Umbilical cord (tissue), 2 donors: ENCODE results near the gene PIM1. TPM values are rescaled to one million over a fixed set of nuclear protein-coding genes. Genes with fewer than 3 reads are reported as not detected.

ENCODE experiments used
- DNase-seq: peaks from one replicate; pipeline ENCODE4 v3.0.0-alpha.2; 2015; ENCODE audit warnings: low spot score
- total RNA-seq: library from RNA; depleted of rRNA; stranded (reverse); fragments of >200 nt; gene quantifications from one replicate; pipeline ENCODE4 v1.2.3, GENCODE V29; 2014; ENCODE audit warnings: low replicate concordance; ENCODE audit not compliant: insufficient read depth

The PIM1 gene
- total RNA-seq, 1 donor from 2014 or later, result 52.0 TPM

DNA sequence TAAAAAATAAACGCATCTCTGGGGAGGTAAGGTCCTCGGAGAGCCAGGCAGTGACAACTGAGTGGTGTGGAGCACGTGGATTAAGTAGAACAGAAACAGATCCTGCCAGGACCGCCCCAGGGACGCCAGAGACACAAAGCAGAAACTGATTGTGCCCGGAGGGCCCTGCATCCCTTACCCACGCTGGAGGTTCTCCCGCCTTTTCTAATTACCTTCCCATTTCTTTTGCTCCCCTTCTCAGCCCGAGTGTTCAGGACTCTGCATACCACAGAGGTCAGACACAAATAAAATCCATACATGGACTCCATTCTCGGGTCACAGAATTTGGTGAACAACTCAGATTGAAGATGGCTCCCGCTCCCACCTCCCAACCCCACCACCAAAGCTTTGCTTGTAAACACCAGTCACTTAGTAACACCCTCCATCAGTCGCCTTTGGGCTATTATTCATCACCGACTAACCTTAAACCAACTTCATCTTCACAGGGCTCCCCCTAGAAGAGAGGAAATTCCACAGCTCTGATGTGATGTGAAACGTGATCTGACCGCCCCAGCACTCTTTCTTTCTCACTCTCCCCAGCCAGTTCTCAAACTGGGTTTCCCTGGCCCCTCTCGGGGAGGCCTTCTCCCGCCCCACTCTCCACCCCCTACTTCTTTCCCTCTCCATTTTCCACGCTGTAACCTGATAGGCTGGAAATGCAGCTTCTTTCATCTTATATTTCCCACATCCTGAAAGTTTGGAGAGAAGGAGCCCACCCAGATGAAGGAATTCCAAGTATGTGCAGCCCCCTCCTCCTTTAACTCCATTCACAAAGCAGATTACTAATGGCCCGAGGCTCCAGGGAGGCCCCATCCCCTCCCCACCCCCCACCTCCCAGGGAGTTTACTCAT is 32.5 kb upstream of the PIM1 start:
- DNase-seq, result peak; percentile 96

GRCh38 chr6:37138856-37139229 is 31.1 kb upstream of the PIM1 start:
- DNase-seq, result no peak

GRCh38 chr6:37139230-37139962 is 30.6 kb upstream of the PIM1 start:
- peak; percentile 71 for DNase-seq

DNA sequence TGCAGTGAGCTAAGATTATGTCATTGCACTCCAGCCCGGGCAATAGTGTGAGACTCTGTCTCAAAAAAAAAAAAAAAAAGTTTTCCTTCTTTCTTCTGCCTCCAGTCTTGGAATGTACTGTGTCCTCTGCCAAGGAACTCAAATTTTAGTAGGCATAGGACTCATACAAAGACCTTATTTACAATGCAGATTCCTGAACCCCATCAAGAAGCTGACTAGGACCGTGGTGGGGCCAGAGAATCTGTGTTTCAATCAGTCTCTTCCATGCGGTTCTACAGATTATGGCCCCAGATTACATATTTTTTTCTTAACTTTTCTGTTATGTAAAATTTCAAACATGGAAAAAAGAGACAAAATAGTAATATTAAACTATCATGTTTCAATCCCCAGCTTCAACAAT is 29.8 kb upstream of the PIM1 start:
- DNase-seq, result no peak

DNA sequence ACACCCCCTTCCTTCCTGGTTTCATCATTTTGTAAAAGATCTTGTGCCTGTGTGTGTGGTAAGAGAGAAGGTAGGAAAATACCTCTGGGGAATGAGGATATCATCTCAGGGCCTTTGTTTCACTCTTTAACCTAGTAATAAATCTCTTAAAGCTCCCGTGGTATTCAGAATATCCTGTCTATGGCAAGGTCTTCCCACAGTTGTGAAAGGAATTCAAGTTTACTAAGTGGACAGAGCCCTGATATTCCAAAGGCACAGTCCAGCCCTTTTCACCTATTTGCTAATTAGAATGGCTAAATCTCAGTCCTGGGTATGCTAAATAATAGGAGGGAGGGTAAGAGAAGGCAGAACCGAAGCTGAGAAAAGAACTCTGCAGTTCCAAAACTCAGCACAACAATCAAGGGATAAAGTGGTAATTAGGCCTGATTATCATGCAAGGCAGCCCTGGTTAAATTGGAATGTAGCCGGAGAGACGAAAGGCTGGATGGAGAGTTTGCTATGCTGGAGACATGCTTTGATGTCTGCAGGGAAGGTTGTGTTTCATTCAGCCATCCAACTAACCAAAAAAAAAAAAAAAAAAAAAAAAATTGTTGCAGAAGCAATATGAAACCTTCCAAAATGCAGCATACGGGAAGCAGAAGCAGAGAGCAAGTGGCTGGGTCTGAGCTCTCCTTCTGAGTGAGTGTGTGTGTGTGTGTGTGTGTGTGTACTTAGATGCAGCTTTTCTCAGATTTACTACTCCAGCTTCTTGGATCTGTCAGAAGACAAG is 28.5 kb upstream of the PIM1 start:
- peak; percentile 94 for DNase-seq

GRCh38 chr6:37142050-37142614 is 27.8 kb upstream of the PIM1 start:
- DNase-seq, result no peak

- no peak for DNase-seq
Observed at GRCh38 chr6:37143585-37143984, 26.4 kb upstream of the PIM1 start.

DNA sequence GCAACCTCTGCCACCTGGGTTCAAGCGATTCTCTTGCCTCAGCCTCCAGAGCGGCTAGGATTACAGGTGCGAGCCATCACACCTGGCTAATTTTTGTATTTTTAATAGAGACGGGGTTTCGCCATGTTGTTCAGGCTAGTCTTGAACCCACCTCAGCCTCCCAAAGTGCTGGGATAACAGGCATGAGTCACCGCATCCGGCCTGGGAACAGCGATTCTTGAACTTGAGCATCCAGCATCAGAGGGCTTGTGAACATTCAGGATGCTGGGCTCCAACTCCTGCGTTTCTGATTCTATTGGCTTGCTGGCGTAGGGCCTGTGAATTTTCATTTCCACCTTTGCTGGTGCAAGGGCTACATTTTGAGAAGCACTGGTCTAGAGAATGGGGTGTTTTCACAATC is 24.5 kb upstream of the PIM1 start:
- no peak for DNase-seq

GRCh38 chr6:37146735-37147157 is 23.2 kb upstream of the PIM1 start:
- no peak for DNase-seq

GRCh38 chr6:37149745-37150144 is 20.2 kb upstream of the PIM1 start:
- peak; percentile 43 for DNase-seq

- no peak for DNase-seq
Observed at GRCh38 chr6:37150314-37150713, 19.6 kb upstream of the PIM1 start.

DNA sequence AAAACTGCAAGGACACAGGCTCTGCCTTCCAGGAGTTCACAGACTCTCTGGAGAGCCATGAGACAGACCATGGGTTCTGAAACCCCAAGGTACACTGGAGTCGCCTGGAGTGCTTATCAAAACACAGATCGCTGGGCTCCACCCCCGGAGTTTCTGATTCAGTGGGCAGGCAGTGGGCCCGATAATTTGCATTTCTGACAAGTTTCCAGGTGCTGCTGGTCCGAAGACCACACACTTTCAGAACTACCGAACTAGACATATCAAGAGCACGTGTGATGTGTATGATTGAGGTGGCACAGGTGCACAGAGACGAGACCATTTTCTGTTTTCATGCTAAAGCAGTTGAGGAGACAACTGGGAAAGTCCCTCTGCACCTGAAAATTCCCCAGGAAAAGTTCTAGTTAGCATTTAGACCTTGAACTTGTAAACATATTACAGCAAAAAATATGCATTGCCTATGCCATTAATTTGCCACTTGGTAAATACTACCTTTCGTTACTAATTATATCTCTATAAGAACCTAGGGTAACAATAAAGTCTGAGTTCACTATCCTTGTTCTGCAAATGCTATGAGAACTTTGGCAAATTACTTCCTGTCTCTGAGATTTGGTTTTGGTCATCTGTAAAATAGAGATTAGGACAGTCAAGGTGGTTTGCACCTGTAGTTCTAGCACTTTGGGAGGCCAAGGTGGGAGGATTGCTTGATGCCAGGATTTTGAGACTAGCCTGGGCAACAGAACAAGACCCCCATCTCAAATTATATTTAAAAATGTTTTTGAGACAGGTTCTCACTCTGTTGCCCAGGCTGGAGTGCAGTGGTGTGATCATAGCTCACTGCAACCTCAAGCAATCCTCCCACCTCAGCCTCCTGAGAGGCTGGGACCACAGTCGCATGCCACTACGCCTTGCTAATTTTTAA is 14.3 kb upstream of the PIM1 start:
- DNase-seq, result no peak

DNA sequence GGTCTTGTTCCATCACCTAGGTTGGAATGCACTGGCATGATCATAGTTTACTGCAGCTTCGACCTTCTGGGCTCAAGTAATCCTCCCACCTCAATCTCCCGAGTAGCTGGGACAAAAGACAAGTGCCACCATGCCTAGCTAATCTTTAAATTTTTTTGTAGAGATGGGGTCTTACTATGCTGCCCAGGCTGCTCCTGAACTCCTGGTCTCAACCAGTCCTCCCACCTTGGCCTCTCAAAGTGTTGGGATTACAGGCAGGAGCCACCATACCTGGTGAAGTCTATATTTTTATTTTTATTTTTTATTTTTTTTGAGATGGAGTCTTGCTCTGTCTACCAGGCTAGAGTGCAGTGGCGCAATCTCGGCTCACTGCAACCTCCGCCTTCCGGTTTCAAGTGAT is 11.4 kb upstream of the PIM1 start:
- no peak for DNase-seq

GRCh38 chr6:37160922-37161778 is 8.8 kb upstream of the PIM1 start:
- peak; percentile 87 for DNase-seq

DNA sequence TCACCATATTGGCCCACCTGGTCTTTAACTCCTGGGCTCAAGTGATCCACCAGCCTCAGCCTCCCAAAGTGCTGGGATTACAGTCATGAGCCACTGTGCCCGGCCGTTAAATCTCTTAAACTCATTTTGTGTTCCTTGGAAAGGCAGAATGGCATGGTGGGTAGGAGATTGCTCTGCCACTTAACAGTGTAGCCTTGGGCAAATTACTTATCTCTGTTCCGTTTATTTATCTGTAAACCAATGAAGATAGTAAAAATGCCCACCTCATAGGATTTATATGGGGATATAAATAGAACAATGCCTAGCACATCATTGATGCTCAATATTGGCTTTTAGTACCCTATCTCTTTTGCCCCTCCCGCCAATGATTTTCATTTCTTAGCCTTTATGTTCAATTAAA is 7.2 kb upstream of the PIM1 start:
- no peak for DNase-seq

- no peak for DNase-seq
Observed at GRCh38 chr6:37168163-37168758, 1.7 kb upstream of the PIM1 start.

DNA sequence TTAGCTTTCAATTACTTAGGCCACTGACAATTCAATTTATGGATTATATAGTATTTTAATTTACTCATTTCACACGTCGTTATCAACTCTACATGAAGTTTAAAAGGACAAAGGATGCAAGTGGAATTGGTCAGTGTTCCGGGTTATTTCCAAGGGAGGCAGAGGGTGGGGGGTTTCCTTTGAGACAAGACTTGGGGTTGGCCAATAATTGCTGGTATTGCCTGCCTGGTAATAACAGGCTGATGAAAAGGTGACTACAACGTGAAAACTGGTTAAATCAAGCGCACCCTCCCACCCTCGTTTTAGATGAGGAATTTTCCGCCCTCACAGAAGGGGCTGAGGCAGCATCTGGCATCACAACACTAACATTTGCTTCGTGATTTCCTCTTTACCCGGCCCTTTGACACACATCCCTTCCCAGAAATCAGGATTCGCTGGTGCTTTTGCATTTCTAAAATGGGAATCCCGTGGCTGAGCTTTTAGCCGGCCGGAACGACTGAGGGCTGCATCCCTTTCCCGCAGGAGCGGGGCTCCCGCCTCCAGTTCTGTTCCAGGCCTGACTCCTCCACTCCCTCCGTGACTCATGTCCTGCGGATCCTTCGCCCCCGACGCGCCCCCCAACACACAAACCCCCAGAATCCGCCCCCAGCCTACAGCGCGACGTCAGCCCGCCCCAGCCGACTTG is 999 bp upstream of the PIM1 start:
- DNase-seq, result peak; percentile 89

DNA sequence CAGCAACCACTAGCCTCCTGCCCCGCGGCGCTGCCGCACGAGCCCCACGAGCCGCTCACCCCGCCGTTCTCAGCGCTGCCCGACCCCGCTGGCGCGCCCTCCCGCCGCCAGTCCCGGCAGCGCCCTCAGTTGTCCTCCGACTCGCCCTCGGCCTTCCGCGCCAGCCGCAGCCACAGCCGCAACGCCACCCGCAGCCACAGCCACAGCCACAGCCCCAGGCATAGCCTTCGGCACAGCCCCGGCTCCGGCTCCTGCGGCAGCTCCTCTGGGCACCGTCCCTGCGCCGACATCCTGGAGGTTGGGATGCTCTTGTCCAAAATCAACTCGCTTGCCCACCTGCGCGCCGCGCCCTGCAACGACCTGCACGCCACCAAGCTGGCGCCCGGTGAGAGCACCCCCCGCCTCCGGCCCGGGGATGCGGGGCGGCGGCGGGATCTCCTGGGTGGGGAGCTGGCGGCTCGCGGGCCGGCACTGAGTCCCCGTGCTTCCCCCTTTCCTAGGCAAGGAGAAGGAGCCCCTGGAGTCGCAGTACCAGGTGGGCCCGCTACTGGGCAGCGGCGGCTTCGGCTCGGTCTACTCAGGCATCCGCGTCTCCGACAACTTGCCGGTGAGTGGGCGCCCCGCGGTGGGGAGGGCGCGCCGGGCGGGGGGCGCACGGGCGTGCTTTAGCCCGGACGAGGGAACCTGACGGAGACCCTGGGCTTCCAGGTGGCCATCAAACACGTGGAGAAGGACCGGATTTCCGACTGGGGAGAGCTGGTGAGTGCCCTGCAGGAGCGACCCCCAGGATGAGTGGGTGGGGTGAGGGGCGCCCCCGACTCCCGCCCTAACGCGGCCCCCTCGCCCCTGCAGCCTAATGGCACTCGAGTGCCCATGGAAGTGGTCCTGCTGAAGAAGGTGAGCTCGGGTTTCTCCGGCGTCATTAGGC is 585 bp downstream of the PIM1 start:
- DNase-seq, result peak; percentile 40
